ENCODE results near the gene EFCAB6.

EFCAB6 gene

DNA sequence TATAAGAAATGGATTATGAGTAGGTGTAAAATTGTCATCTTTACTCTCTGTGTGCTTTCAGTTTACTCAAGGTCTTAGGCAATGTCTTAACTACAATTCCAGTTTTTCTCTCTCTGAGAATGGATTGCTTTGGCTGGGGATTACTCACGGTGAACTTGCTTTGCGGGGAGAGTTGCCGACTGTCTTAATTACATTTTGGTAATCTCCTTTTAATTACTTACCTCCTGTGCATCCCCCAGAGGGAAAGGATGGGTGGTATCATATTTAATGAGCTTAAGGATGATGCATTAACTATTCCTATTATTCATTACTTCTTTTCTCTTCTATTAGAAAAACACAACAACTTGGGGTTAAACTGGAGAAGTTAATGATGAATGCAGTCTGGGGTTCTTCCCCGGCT is 240.9 kb downstream of the EFCAB6 start:
- Histone ChIP-seq H3K9ac (ENCODE audit: low read depth, low read length) (no peak overlapping the region), H3K9me3 (ENCODE audit: insufficient read depth, low read length, severe bottlenecking) (no peaks in the 10 kb centered on the region), H3K36me3 (ENCODE audit: insufficient read depth, low read length) (no peaks in the 10 kb centered on the region), H3K79me2 (ENCODE audit: insufficient read depth, low read length) (no peaks in the 10 kb centered on the region), H3K4me1 (ENCODE audit: insufficient read depth, low read length) (no peaks in the 10 kb centered on the region), H3K4me3 (ENCODE audit: low read depth in 1 of 2, low read length in 2 of 2) (no peak overlapping the region), H3K4me2 (ENCODE audit: insufficient read depth, low read length) (no peak overlapping the region), H3K27ac (ENCODE audit: low read length) (no peak overlapping the region), H3K27me3 (ENCODE audit: insufficient read depth, low read length, poor library complexity) (peaks cover 17% of the 10 kb centered on the region), H4K20me1 (ENCODE audit: insufficient read depth, low read length) (no peaks in the 10 kb centered on the region), H2AFZ (ENCODE audit: low read depth, low read length) (no peak overlapping the region)
- TF ChIP-seq, protein P1, sequence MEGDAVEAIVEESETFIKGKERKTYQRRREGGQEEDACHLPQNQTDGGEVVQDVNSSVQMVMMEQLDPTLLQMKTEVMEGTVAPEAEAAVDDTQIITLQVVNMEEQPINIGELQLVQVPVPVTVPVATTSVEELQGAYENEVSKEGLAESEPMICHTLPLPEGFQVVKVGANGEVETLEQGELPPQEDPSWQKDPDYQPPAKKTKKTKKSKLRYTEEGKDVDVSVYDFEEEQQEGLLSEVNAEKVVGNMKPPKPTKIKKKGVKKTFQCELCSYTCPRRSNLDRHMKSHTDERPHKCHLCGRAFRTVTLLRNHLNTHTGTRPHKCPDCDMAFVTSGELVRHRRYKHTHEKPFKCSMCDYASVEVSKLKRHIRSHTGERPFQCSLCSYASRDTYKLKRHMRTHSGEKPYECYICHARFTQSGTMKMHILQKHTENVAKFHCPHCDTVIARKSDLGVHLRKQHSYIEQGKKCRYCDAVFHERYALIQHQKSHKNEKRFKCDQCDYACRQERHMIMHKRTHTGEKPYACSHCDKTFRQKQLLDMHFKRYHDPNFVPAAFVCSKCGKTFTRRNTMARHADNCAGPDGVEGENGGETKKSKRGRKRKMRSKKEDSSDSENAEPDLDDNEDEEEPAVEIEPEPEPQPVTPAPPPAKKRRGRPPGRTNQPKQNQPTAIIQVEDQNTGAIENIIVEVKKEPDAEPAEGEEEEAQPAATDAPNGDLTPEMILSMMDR (IDR thresholded peaks at IDR 0.05; ENCODE audit: borderline replicate concordance, extremely low read depth, low read length, poor library complexity, severe bottlenecking): no peak
- TF ChIP-seq EZH2 (IDR thresholded peaks at IDR 0.05; ENCODE audit: borderline replicate concordance, low read depth, low read length, severe bottlenecking): no peak
- ATAC-seq (ENCODE audit: insufficient read depth, low read depth) (no peak), DNase-seq (no peak)

GRCh38 chr22:43570531-43571165 is 241.5 kb downstream of the EFCAB6 start:
- Histone ChIP-seq H3K27me3 (ENCODE audit: insufficient read depth, low read length, poor library complexity) (peaks cover 15% of the 10 kb centered on the region), H3K79me2 (ENCODE audit: insufficient read depth, low read length) (no peaks in the 10 kb centered on the region), H2AFZ (ENCODE audit: low read depth, low read length) (no peak overlapping the region), H3K4me2 (ENCODE audit: insufficient read depth, low read length) (no peak overlapping the region), H3K4me1 (ENCODE audit: insufficient read depth, low read length) (no peaks in the 10 kb centered on the region), H3K27ac (ENCODE audit: low read length) (no peak overlapping the region), H4K20me1 (ENCODE audit: insufficient read depth, low read length) (no peaks in the 10 kb centered on the region), H3K9me3 (ENCODE audit: insufficient read depth, low read length, severe bottlenecking) (no peaks in the 10 kb centered on the region), H3K36me3 (ENCODE audit: insufficient read depth, low read length) (no peaks in the 10 kb centered on the region), H3K4me3 (ENCODE audit: low read depth in 1 of 2, low read length in 2 of 2) (no peak overlapping the region), H3K9ac (ENCODE audit: low read depth, low read length) (no peak overlapping the region)
- TF ChIP-seq EZH2 (IDR thresholded peaks at IDR 0.05; ENCODE audit: borderline replicate concordance, low read depth, low read length, severe bottlenecking): no peak
- TF ChIP-seq, protein P1 (IDR thresholded peaks at IDR 0.05; ENCODE audit: borderline replicate concordance, extremely low read depth, low read length, poor library complexity, severe bottlenecking): no peak
- ATAC-seq (ENCODE audit: insufficient read depth, low read depth) (no peak), DNase-seq (no peak)

GRCh38 chr22:43569111-43569510 is 243.0 kb downstream of the EFCAB6 start:
- H3K27me3 ChIP-seq (ENCODE audit: insufficient read depth, low read length, poor library complexity): peaks cover 17% of the 10 kb centered on the region
- ATAC-seq (ENCODE audit: insufficient read depth, low read depth) (no peak), DNase-seq (no peak)
- H3K4me3 ChIP-seq (ENCODE audit: low read depth in 1 of 2, low read length in 2 of 2): no peak overlapping the region
- no peak overlapping the region for H3K4me2 ChIP-seq (ENCODE audit: insufficient read depth, low read length)
- no peaks in the 10 kb centered on the region for H4K20me1 ChIP-seq (ENCODE audit: insufficient read depth, low read length)
- H3K36me3 ChIP-seq (ENCODE audit: insufficient read depth, low read length): no peaks in the 10 kb centered on the region
- H2AFZ ChIP-seq (ENCODE audit: low read depth, low read length): no peak overlapping the region
- no peak for TF ChIP-seq EZH2 (IDR thresholded peaks at IDR 0.05; ENCODE audit: borderline replicate concordance, low read depth, low read length, severe bottlenecking)
- TF ChIP-seq, protein P1 (IDR thresholded peaks at IDR 0.05; ENCODE audit: borderline replicate concordance, extremely low read depth, low read length, poor library complexity, severe bottlenecking): no peak
- H3K9me3 ChIP-seq (ENCODE audit: insufficient read depth, low read length, severe bottlenecking): no peaks in the 10 kb centered on the region
- no peak overlapping the region for H3K9ac ChIP-seq (ENCODE audit: low read depth, low read length)
- H3K4me1 ChIP-seq (ENCODE audit: insufficient read depth, low read length): no peaks in the 10 kb centered on the region
- H3K27ac ChIP-seq (ENCODE audit: low read length): no peak overlapping the region
- H3K79me2 ChIP-seq (ENCODE audit: insufficient read depth, low read length): no peaks in the 10 kb centered on the region
